ENCODE results near the gene ZYX.

The ZYX gene

GRCh38 chr7:143380646-143381426, at the start of gene ZYX:
Gene ZYX (plus strand): TSS chr7:143381345. CDS start chr7:143381572, 227 bp downstream.
- DNase-seq = peak; percentile 91

GRCh38 chr7:143334244-143334643, 46.9 kb upstream of the ZYX start:
- DNase-seq = no peak

- DNase-seq = no peak
Measured at GRCh38 chr7:143337216-143337615, 43.9 kb upstream of the ZYX start.

- no peak for DNase-seq
Measured at GRCh38 chr7:143341842-143342241, 39.3 kb upstream of the ZYX start.

GRCh38 chr7:143343596-143343995, 37.5 kb upstream of the ZYX start:
- DNase-seq = no peak

GRCh38 chr7:143345428-143345900, 35.7 kb upstream of the ZYX start:
- peak; percentile 70 for DNase-seq

GRCh38 chr7:143346018-143346417, 35.1 kb upstream of the ZYX start:
- no peak for DNase-seq

GRCh38 chr7:143347950-143348349, 33.2 kb upstream of the ZYX start:
- DNase-seq = no peak

- no peak for DNase-seq
Measured at GRCh38 chr7:143351060-143351459, 30.1 kb upstream of the ZYX start.

- no peak for DNase-seq
Measured at GRCh38 chr7:143351574-143351973, 29.6 kb upstream of the ZYX start.

- no peak for DNase-seq
Measured at GRCh38 chr7:143352531-143353002, 28.6 kb upstream of the ZYX start.

GRCh38 chr7:143354376-143354775, 26.8 kb upstream of the ZYX start:
- no peak for DNase-seq

- DNase-seq = no peak
Measured at GRCh38 chr7:143354965-143355364, 26.2 kb upstream of the ZYX start.

- DNase-seq = no peak
Measured at GRCh38 chr7:143355450-143356385, 25.4 kb upstream of the ZYX start.

- no peak for DNase-seq
Measured at GRCh38 chr7:143356414-143357050, 24.6 kb upstream of the ZYX start.

- DNase-seq = no peak
Measured at GRCh38 chr7:143358626-143359025, 22.5 kb upstream of the ZYX start.

GRCh38 chr7:143359771-143360353, 21.3 kb upstream of the ZYX start:
- DNase-seq = no peak

- DNase-seq = no peak
Measured at GRCh38 chr7:143360788-143361551, 20.2 kb upstream of the ZYX start.

- DNase-seq = no peak
Measured at GRCh38 chr7:143361552-143362130, 19.5 kb upstream of the ZYX start.

- DNase-seq = peak; percentile 63
Measured at GRCh38 chr7:143362131-143363015, 18.8 kb upstream of the ZYX start, which contains the start of gene FAM131B. Gene FAM131B (minus strand): TSS chr7:143362713. CDS start chr7:143362603, 110 bp downstream.
